ENCODE data around the gene VAV3. TPM values are rescaled to one million over a fixed set of nuclear protein-coding genes. Genes with fewer than 3 reads are reported as not detected.

The VAV3 gene
- total RNA-seq, 1 donor from 2014 or later = 2.6 TPM

DNA sequence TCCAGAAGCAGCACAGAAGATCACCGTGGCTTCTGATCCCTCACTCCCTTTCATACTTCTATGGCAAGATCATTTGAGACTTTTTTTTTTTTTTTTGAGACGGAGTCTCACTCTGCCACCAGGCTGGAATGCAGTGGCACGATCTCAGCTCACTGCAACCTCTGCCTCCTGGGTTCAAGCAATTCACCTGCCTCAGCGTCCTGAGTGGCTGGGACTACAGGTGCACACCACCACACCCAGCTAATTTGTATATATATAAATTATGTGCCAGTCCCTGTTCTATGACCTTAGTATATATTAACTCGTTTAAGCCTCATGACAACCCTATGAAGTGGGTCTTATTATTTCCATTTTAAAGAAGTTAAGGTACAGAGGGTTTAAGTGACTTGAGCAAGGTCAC is 298.5 kb downstream of the VAV3 start:
- Mint-ChIP-seq H3K27ac (ENCODE audit: unreplicated experiment) (no peak overlapping the region), H3K36me3 (ENCODE audit: low read depth, unreplicated experiment) (no peaks in the 10 kb centered on the region), H3K4me3 (ENCODE audit: unreplicated experiment) (no peak overlapping the region), H3K27me3 (ENCODE audit: low read depth, unreplicated experiment) (no peaks in the 10 kb centered on the region), H3K9me3 (ENCODE audit: unreplicated experiment) (no peaks in the 10 kb centered on the region), H3K4me1 (ENCODE audit: low read depth, unreplicated experiment) (peaks cover 7% of the 10 kb centered on the region)
- Histone ChIP-seq H2AFZ (ENCODE audit: low read depth, low read length) (no peak overlapping the region), H3K27ac (ENCODE audit: low read depth, low read length) (no peak overlapping the region), H4K20me1 (ENCODE audit: insufficient read depth, low read length) (no peaks in the 10 kb centered on the region), H3K9me3 (ENCODE audit: insufficient read depth, low read depth, low read length) (no peaks in the 10 kb centered on the region), H3K4me2 (ENCODE audit: low read length) (no peak overlapping the region), H3K27me3 (ENCODE audit: insufficient read depth, low read length) (no peaks in the 10 kb centered on the region), H3K36me3 (ENCODE audit: insufficient read depth, low read length) (no peaks in the 10 kb centered on the region), H3K79me2 (ENCODE audit: insufficient read depth, low read length) (no peaks in the 10 kb centered on the region), H3K4me1 (ENCODE audit: insufficient read depth, low read length) (no peaks in the 10 kb centered on the region), H3K9ac (ENCODE audit: low read length) (no peak overlapping the region), H3K4me3 (ENCODE audit: insufficient read depth, low read depth, low read length) (no peak overlapping the region)
- DNase-seq (ENCODE audit: low read depth) (no peak), FAIRE-seq (no peak)
- no peak for TF ChIP-seq EZH2 (IDR thresholded peaks at IDR 0.05; ENCODE audit: insufficient read depth, low read length)
- TF ChIP-seq, protein P1, sequence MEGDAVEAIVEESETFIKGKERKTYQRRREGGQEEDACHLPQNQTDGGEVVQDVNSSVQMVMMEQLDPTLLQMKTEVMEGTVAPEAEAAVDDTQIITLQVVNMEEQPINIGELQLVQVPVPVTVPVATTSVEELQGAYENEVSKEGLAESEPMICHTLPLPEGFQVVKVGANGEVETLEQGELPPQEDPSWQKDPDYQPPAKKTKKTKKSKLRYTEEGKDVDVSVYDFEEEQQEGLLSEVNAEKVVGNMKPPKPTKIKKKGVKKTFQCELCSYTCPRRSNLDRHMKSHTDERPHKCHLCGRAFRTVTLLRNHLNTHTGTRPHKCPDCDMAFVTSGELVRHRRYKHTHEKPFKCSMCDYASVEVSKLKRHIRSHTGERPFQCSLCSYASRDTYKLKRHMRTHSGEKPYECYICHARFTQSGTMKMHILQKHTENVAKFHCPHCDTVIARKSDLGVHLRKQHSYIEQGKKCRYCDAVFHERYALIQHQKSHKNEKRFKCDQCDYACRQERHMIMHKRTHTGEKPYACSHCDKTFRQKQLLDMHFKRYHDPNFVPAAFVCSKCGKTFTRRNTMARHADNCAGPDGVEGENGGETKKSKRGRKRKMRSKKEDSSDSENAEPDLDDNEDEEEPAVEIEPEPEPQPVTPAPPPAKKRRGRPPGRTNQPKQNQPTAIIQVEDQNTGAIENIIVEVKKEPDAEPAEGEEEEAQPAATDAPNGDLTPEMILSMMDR (IDR thresholded peaks at IDR 0.05; ENCODE audit: insufficient read depth, low read depth, low read length) = no peak

- no peaks in the 10 kb centered on the region for H3K36me3 Mint-ChIP-seq (ENCODE audit: low read depth, unreplicated experiment)
Measured at GRCh38 chr1:107664982-107665925, 299.7 kb downstream of the VAV3 start.

More at GRCh38 chr1:107664982-107665925, 299.7 kb downstream of the VAV3 start:
- Mint-ChIP-seq H3K27ac (ENCODE audit: unreplicated experiment) (no peak overlapping the region), H3K4me3 (ENCODE audit: unreplicated experiment) (no peak overlapping the region), H3K27me3 (ENCODE audit: low read depth, unreplicated experiment) (no peaks in the 10 kb centered on the region), H3K9me3 (ENCODE audit: unreplicated experiment) (no peaks in the 10 kb centered on the region), H3K4me1 (ENCODE audit: low read depth, unreplicated experiment) (peaks cover 7% of the 10 kb centered on the region)
- Histone ChIP-seq H3K27ac (ENCODE audit: low read depth, low read length) (no peak overlapping the region), H3K4me3 (ENCODE audit: insufficient read depth, low read depth, low read length) (no peak overlapping the region), H3K79me2 (ENCODE audit: insufficient read depth, low read length) (no peaks in the 10 kb centered on the region), H3K4me2 (ENCODE audit: low read length) (no peak overlapping the region), H3K4me1 (ENCODE audit: insufficient read depth, low read length) (no peaks in the 10 kb centered on the region), H3K36me3 (ENCODE audit: insufficient read depth, low read length) (no peaks in the 10 kb centered on the region), H3K9me3 (ENCODE audit: insufficient read depth, low read depth, low read length) (no peaks in the 10 kb centered on the region), H3K27me3 (ENCODE audit: insufficient read depth, low read length) (no peaks in the 10 kb centered on the region), H3K9ac (ENCODE audit: low read length) (no peak overlapping the region), H4K20me1 (ENCODE audit: insufficient read depth, low read length) (no peaks in the 10 kb centered on the region), H2AFZ (ENCODE audit: low read depth, low read length) (no peak overlapping the region)
- no peak for TF ChIP-seq EZH2 (IDR thresholded peaks at IDR 0.05; ENCODE audit: insufficient read depth, low read length)
- TF ChIP-seq, protein P1 (IDR thresholded peaks at IDR 0.05; ENCODE audit: insufficient read depth, low read depth, low read length) = no peak
- FAIRE-seq (no peak), DNase-seq (ENCODE audit: low read depth) (no peak)

Measured in astrocyte (in vitro differentiated cells and primary cell).